Stomach (tissue), 4 donors: ENCODE results near the gene RGMA.

Experiments
- CTCF ChIP-seq, 7 experiments: fragments of 450-650 bp in 4 of 7; fragments of 200-600 bp in 3 of 7; sonication (generic) in 3 of 7; IDR thresholded peaks; one replicate each; pipeline ENCODE4 v1.5.1; 2016 to 2019; ENCODE audit warnings: antibody characterized with exemption in 7 of 7, control low read depth in 2 of 7, mild to moderate bottlenecking in 1 of 7
- POLR2A ChIP-seq, 4 donors: fragments of 450-650 bp; IDR thresholded peaks; one replicate each; pipeline ENCODE4 v1.6.1; 2016; ENCODE audit warnings: antibody characterized with exemption in 4 of 4, control low read depth in 2 of 4, mild to moderate bottlenecking in 1 of 4, moderate library complexity in 1 of 4
- POLR2AphosphoS5 ChIP-seq, 3 donors: sonication (generic); formaldehyde crosslinking; IDR thresholded peaks; one replicate each; pipeline ENCODE4 v1.6.1; 2016; ENCODE audit warnings: antibody characterized with exemption in 3 of 3

GRCh38 chr15:93124126-93124525, 35.1 kb upstream of the RGMA start:
- no peak for TF ChIP-seq POLR2A (IDR thresholded peaks at IDR 0.05)
- no peak for TF ChIP-seq CTCF (IDR thresholded peaks at IDR 0.05)
- no peak for TF ChIP-seq POLR2AphosphoS5 (IDR thresholded peaks at IDR 0.05)
